Left lung (tissue), 10 donors: ENCODE results near the gene POLA1. TPM values are rescaled to one million over a fixed set of nuclear protein-coding genes. Genes with fewer than 3 reads are reported as not detected.

ENCODE experiments used
- ATAC-seq: fragments of 200-7000 bp; cut with Tn5 transposase; one replicate; pipeline ENCODE4 v1.9.1; 2020; ENCODE audit warnings: moderate library complexity
- DNase-seq, 4 donors: peaks; one replicate each; pipeline ENCODE4 v3.0.0-alpha.2; 2013 to 2020
- H3K27ac ChIP-seq, 2 donors: fragments of 200-600 bp; sonication (generic) in 1 of 2; one replicate each; pipeline versions ENCODE4 v1.5.0 to v1.8.0; 2020 to 2021
- H3K27me3 ChIP-seq, 2 donors: fragments of 200-600 bp; sonication (generic) in 1 of 2; one replicate each; pipeline versions ENCODE4 v1.5.0 to v1.8.0; 2020 to 2021
- H3K36me3 ChIP-seq, 2 donors: fragments of 200-600 bp; sonication (generic) in 1 of 2; one replicate each; pipeline versions ENCODE4 v1.5.0 to v1.8.0; 2020 to 2021
- H3K4me1 ChIP-seq, 2 donors: fragments of 200-600 bp; one replicate each; pipeline ENCODE4 v1.8.0; 2021
- H3K4me3 ChIP-seq, 2 donors: fragments of 200-600 bp; sonication (generic) in 1 of 2; one replicate each; pipeline versions ENCODE4 v1.5.0 to v1.8.0; 2020 to 2021; ENCODE audit warnings: mild to moderate bottlenecking in 1 of 2
- H3K9me3 ChIP-seq, 2 donors: fragments of 200-600 bp; sonication (generic) in 1 of 2; one replicate each; pipeline versions ENCODE4 v1.5.0 to v1.8.0; 2020 to 2021
- CTCF ChIP-seq, 2 donors: fragments of 200-600 bp; sonication (generic) in 1 of 2; IDR thresholded peaks; one replicate each; pipeline versions ENCODE4 v1.5.0 to v1.8.0; 2021; ENCODE audit warnings: antibody characterized with exemption in 2 of 2
- intact Hi-C, 2 donors: fragments of 100-400 bp; cut with DNase I; formaldehyde crosslinking; loops; one replicate each; pipeline versions ENCODE4 v1.11.2 to v1.14.2; 2022
- polyA plus RNA-seq, 6 donors: library from polyadenylated mRNA; unstranded; fragments of 120-200 nt; gene quantifications; one replicate each; pipeline ENCODE4 v1.2.1, GENCODE V29; 2013; ENCODE audit not compliant: insufficient read length in 6 of 6
- total RNA-seq, 2 donors: library from RNA; stranded (reverse); fragmentation: NEBNext Ultra II Directional; extraction: Animal tissue kit (Norgen Biotek cat#: 25700); gene quantifications; one replicate each; pipeline ENCODE4 v1.2.1, GENCODE V29; 2021
- donor health status: DM: no; HTN: yes; CAD: no.
- donor health status: DM: no; HTN: no; CAD: no.

Gene POLA1
- total and polyA plus RNA-seq, 8 donors: 11.0 to 19.6 (median 15.8) TPM

DNA sequence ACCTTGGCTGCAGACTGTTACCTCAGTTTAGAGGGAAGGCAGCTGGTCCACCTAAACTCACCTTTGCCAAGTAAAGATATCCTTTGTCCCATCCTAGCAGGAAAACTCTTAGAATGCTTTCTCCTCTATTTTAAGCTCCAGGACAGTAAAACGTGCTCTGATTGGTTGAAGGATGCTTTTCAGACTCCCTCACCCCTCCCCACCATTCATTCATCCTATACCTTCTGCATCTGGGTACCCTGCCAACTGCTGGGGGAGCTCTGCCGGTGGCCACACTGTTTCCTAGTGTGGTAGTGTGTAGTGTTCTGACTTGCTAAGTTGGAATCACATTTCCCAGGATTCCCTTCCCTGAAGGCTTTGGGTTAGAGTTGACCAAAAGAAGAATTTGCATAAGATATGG is 20.3 kb upstream of the POLA1 start:
- Histone ChIP-seq H3K4me1 (no peaks in the 10 kb centered on the region), H3K36me3 (no peaks in the 10 kb centered on the region), H3K9me3 (no peaks in the 10 kb centered on the region), H3K27me3 (no peaks in the 10 kb centered on the region), H3K4me3 (no peak overlapping the region), H3K27ac (no peak overlapping the region)
- ATAC-seq (no peak), DNase-seq (no peak)
- intact Hi-C loops: no loop called here
- TF ChIP-seq CTCF (IDR thresholded peaks at IDR 0.05): no peak

GRCh38 chrX:24676403-24677024 is 17.2 kb upstream of the POLA1 start:
- no peaks in the 10 kb centered on the region for H3K9me3 ChIP-seq
- H3K4me1 ChIP-seq: no peaks in the 10 kb centered on the region
- DNase-seq (no peak), ATAC-seq (peak; percentile 73)
- intact Hi-C loops: no loop called here
- peak; percentile 30 to 73 for TF ChIP-seq CTCF (IDR thresholded peaks at IDR 0.05)
- H3K36me3 ChIP-seq: no peaks in the 10 kb centered on the region
- no peaks in the 10 kb centered on the region for H3K27me3 ChIP-seq
- H3K4me3 ChIP-seq: no peak overlapping the region
- H3K27ac ChIP-seq: no peak overlapping the region

DNA sequence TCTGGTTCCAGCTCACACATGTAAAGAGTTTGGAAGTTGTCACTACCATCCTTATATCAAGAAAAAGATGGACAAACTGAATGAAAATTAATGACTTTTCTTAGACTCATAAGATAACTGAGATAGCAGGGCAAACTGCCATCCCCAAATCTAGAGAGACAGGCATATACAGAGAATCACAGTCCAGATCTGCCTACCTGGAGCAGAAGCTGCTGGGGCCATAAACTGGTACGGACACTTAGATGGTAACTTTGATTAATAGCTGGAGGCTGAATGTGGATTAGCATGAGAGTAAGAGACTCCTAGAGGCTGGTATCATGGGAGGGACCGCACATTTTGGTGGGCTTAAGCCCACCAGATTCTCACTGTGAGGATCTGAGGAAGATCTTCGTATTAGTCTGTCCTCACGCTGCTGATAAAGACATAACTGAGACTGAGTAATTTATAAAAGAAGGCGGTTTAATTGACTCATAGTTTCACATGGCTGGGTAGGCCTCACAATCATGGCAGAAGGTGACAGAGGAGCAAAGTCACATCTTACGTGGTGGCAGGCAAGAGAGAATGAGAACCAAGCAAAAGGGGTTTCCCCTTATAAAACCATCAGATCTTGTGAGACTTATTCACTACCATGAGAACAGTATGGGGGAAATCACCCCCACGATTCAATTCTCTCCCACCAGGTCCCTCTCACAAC is 10.8 kb upstream of the POLA1 start:
- no peak for ATAC-seq
- intact Hi-C loops: no loop called here
- no peaks in the 10 kb centered on the region for H3K9me3 ChIP-seq
- H3K27ac ChIP-seq: no peak overlapping the region
- TF ChIP-seq CTCF (IDR thresholded peaks at IDR 0.05): no peak
- H3K4me1 ChIP-seq: no peaks in the 10 kb centered on the region
- no peaks in the 10 kb centered on the region for H3K27me3 ChIP-seq
- no peak for DNase-seq
- H3K36me3 ChIP-seq: no peaks in the 10 kb centered on the region
- H3K4me3 ChIP-seq: no peak overlapping the region

DNA sequence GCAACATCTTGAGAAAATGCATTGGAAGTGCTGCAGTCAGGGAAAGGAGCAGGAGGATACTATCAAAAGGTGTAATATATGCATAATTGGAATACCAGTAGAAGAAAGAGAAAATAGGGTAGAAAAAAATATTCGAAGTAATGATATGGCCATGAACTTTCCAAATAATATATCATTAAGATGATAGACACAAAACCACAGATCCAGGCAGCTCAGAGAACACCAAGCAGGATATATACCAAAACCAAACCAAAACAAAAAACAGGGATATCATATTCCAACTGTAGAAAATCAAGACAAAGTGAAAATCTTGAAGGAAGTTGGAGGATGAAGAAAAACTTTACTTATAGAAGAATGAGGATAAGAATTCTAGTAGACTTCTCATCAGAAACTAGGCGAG is 9.7 kb upstream of the POLA1 start:
- no peak for ATAC-seq
- no peaks in the 10 kb centered on the region for H3K36me3 ChIP-seq
- H3K4me3 ChIP-seq: no peak overlapping the region
- no peaks in the 10 kb centered on the region for H3K9me3 ChIP-seq
- intact Hi-C loops: no loop called here
- no peak for TF ChIP-seq CTCF (IDR thresholded peaks at IDR 0.05)
- H3K27ac ChIP-seq: no peak overlapping the region
- H3K27me3 ChIP-seq: no peaks in the 10 kb centered on the region
- H3K4me1 ChIP-seq: no peaks in the 10 kb centered on the region
- DNase-seq: no peak

DNA sequence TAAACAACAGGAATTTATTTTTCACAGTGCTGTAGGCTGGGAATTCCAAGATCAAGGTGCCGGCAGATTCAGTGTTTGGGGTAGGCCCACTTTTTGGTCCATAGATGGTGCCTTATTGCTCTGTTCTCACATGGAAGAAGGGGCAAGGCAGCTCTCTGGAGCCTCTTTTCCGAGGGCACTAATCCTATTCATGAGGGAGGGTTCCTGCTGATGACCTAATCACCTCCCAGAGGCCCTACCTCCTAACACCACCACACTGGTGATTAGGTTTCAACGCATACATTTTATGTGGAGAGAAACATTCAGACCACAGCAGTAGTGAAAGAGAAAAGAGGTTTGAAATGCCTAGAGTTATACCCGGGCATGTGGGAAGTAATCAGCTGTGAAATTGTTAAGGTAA is 1.4 kb upstream of the POLA1 start:
- no peaks in the 10 kb centered on the region for H3K27me3 ChIP-seq
- intact Hi-C loops: no loop called here

More for the DNA sequence above, 1.4 kb upstream of the POLA1 start:
- ATAC-seq (no peak), DNase-seq (no peak)
- TF ChIP-seq CTCF (IDR thresholded peaks at IDR 0.05): no peak
- H3K4me3 ChIP-seq: no peak overlapping the region
- no peak overlapping the region for H3K27ac ChIP-seq
- no peaks in the 10 kb centered on the region for H3K36me3 ChIP-seq
- H3K9me3 ChIP-seq: no peaks in the 10 kb centered on the region
- H3K4me1 ChIP-seq: peaks cover 0 to 10% of the 10 kb centered on the region in 2 donors
